Left ventricle myocardium inferior (tissue), 1 donor: ENCODE data around the gene PLPP7. TPM values are rescaled to one million over a fixed set of nuclear protein-coding genes. Genes with fewer than 3 reads are reported as not detected.
A peak's percentile ranks its signal among the peaks of the same experiment; 100 is the strongest.

Source experiments
- DNase-seq: peaks from one replicate; pipeline ENCODE4 v3.0.0-alpha.2; 2020
- H3K27ac ChIP-seq: fragments of 200-600 bp; replicated peaks from 2 replicates; pipeline ENCODE4 v1.8.0; 2021
- H3K27me3 ChIP-seq: fragments of 200-600 bp; 2 replicates; pipeline ENCODE4 v1.8.0; 2021; ENCODE audit warnings: low read depth
- H3K36me3 ChIP-seq: fragments of 200-600 bp; 2 replicates; pipeline ENCODE4 v1.8.0; 2021
- H3K4me1 ChIP-seq: fragments of 200-600 bp; 2 replicates; pipeline ENCODE4 v1.8.0; 2021
- H3K4me3 ChIP-seq: fragments of 200-600 bp; 2 replicates; pipeline ENCODE4 v1.8.0; 2021; ENCODE audit warnings: mild to moderate bottlenecking, moderate library complexity
- H3K9me3 ChIP-seq: fragments of 200-600 bp; replicated peaks from 2 replicates; pipeline ENCODE4 v1.8.0; 2021
- intact Hi-C: fragments of 100-400 bp; cut with micrococcal nuclease; formaldehyde crosslinking; loops from one replicate; pipeline ENCODE4 v1.11.0; 2022
- total RNA-seq: library from RNA; stranded (reverse); fragmentation: NEBNext Ultra II Directional; extraction: Animal tissue kit (Norgen Biotek cat#: 25700); gene quantifications from one replicate; pipeline ENCODE4 v1.2.1, GENCODE V29; 2021
- TF ChIP-seq, protein P1 (sequence below): fragments of 200-600 bp; IDR thresholded peaks from 2 replicates; pipeline ENCODE4 v1.8.0; 2021; ENCODE audit warnings: antibody characterized with exemption, mild to moderate bottlenecking, borderline replicate concordance
- donor health status: DM: no; HTN: yes; CAD: no; lungs with severe emphysema.

Gene PLPP7
- total RNA-seq, 1 donor from 2014 or later: 120 TPM

GRCh38 chr9:131296460-131296859, 6.9 kb downstream of the PLPP7 start:
- H3K4me1 ChIP-seq: peaks cover 90% of the 10 kb centered on the region
- intact Hi-C loops: no loop called here

GRCh38 chr9:131296906-131297500, 7.5 kb downstream of the PLPP7 start:
- intact Hi-C loops: no loop called here
- Histone ChIP-seq H3K9me3 (no peaks in the 10 kb centered on the region), H3K4me3 (peak overlapping the region; percentile 37), H3K36me3 (peaks cover 20% of the 10 kb centered on the region), H3K27ac (peak overlapping the region; percentile 96), H3K27me3 (no peaks in the 10 kb centered on the region), H3K4me1 (peaks cover 90% of the 10 kb centered on the region)
- no peak for DNase-seq
- TF ChIP-seq, protein P1, sequence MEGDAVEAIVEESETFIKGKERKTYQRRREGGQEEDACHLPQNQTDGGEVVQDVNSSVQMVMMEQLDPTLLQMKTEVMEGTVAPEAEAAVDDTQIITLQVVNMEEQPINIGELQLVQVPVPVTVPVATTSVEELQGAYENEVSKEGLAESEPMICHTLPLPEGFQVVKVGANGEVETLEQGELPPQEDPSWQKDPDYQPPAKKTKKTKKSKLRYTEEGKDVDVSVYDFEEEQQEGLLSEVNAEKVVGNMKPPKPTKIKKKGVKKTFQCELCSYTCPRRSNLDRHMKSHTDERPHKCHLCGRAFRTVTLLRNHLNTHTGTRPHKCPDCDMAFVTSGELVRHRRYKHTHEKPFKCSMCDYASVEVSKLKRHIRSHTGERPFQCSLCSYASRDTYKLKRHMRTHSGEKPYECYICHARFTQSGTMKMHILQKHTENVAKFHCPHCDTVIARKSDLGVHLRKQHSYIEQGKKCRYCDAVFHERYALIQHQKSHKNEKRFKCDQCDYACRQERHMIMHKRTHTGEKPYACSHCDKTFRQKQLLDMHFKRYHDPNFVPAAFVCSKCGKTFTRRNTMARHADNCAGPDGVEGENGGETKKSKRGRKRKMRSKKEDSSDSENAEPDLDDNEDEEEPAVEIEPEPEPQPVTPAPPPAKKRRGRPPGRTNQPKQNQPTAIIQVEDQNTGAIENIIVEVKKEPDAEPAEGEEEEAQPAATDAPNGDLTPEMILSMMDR: no peak

More at GRCh38 chr9:131296460-131296859, 6.9 kb downstream of the PLPP7 start:
- Histone ChIP-seq H3K36me3 (peaks cover 20% of the 10 kb centered on the region), H3K27me3 (no peaks in the 10 kb centered on the region), H3K27ac (peak overlapping the region; percentile 96), H3K4me3 (peak overlapping the region; percentile 37), H3K9me3 (no peaks in the 10 kb centered on the region)
- TF ChIP-seq, protein P1: no peak
- DNase-seq: no peak

DNA sequence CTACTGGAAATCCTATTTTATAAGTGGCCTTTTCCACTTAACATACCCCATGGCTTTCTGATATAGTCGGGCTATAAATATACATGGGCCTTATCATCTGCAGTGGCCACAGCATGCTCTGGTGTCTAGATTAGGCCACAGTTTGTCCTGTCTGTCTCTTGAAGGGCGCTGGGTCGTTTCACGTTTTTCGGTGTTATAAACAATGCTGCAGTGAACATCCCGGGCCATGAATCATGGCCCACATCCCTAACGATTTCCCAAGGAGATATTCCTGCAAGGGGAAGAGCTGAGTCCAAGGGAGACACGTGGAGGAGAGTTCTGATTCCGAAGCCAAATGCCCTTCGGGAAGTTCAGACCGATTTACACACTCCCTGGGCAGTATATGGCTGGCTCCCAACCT, 8.4 kb downstream of the PLPP7 start:
- H3K9me3 ChIP-seq: no peaks in the 10 kb centered on the region
- no peak for DNase-seq
- peaks cover 90% of the 10 kb centered on the region for H3K4me1 ChIP-seq
- H3K27me3 ChIP-seq: no peaks in the 10 kb centered on the region
- H3K27ac ChIP-seq: peak overlapping the region; percentile 96
- TF ChIP-seq, protein P1: no peak
- peak overlapping the region; percentile 35 for H3K4me3 ChIP-seq
- peaks cover 15% of the 10 kb centered on the region for H3K36me3 ChIP-seq
- intact Hi-C loops: no loop called here

GRCh38 chr9:131298341-131298740, 8.8 kb downstream of the PLPP7 start:
- peaks cover 90% of the 10 kb centered on the region for H3K4me1 ChIP-seq
- intact Hi-C loops: no loop called here
- peaks cover 11% of the 10 kb centered on the region for H3K36me3 ChIP-seq
- no peak for DNase-seq
- TF ChIP-seq, protein P1: no peak
- H3K9me3 ChIP-seq: no peaks in the 10 kb centered on the region
- H3K27ac ChIP-seq: peak overlapping the region; percentile 96
- H3K4me3 ChIP-seq: peak overlapping the region; percentile 35
- no peaks in the 10 kb centered on the region for H3K27me3 ChIP-seq

- Histone ChIP-seq H3K27me3 (no peaks in the 10 kb centered on the region), H3K36me3 (peaks cover 11% of the 10 kb centered on the region), H3K4me1 (peaks cover 90% of the 10 kb centered on the region), H3K9me3 (no peaks in the 10 kb centered on the region), H3K27ac (peak overlapping the region; percentile 96), H3K4me3 (peak overlapping the region; percentile 35)
- intact Hi-C loops: no loop called here
- DNase-seq: no peak
- TF ChIP-seq, protein P1: no peak
Observed at GRCh38 chr9:131298816-131299215, 9.3 kb downstream of the PLPP7 start.
